MM.1S (cell line): ENCODE results near the gene PIMREG.

ENCODE experiments used
- DNase-seq: peaks from one replicate; pipeline ENCODE4 v3.0.0-alpha.2; 2015
- H2AFZ ChIP-seq: fragments of 300-600 bp; sonication (generic); 2 replicates; pipeline ENCODE4 v1.6.0; 2016; ENCODE audit warnings: antibody characterized with exemption, low read length
- H3F3A ChIP-seq: fragments of 300-600 bp; sonication (generic); 2 replicates; pipeline ENCODE4 v1.6.1; 2016; ENCODE audit warnings: mild to moderate bottlenecking, antibody characterized with exemption, low read length, moderate library complexity, mixed read lengths; ENCODE audit not compliant: insufficient read depth
- H3K27ac ChIP-seq: fragments of 300-600 bp; sonication (generic); 2 replicates; pipeline ENCODE4 v1.5.1; 2016; ENCODE audit warnings: mild to moderate bottlenecking, low read length
- H3K27me3 ChIP-seq: fragments of 300-600 bp; sonication (generic); replicated peaks from 2 replicates; pipeline ENCODE4 v1.6.0; 2016; ENCODE audit warnings: low read length; ENCODE audit not compliant: insufficient read depth
- H3K36me3 ChIP-seq: fragments of 300-600 bp; sonication (generic); replicated peaks from 2 replicates; pipeline ENCODE4 v1.6.1; 2016; ENCODE audit warnings: mild to moderate bottlenecking, low read length, mixed read lengths; ENCODE audit not compliant: insufficient read depth
- H3K4me1 ChIP-seq: fragments of 300-600 bp; sonication (generic); 2 replicates; pipeline ENCODE4 v1.6.1; 2016; ENCODE audit warnings: low read length, mixed read lengths
- H3K4me2 ChIP-seq: fragments of 300-600 bp; sonication (generic); 2 replicates; pipeline ENCODE4 v1.6.0; 2016; ENCODE audit warnings: low read depth, low read length
- H3K4me3 ChIP-seq: fragments of 300-600 bp; sonication (generic); 2 replicates; pipeline ENCODE4 v1.5.1; 2016; ENCODE audit warnings: low read length, mixed read lengths
- H3K79me2 ChIP-seq: fragments of 300-600 bp; sonication (generic); 2 replicates; pipeline ENCODE4 v1.6.1; 2016; ENCODE audit warnings: mixed run types, low read length, mixed read lengths
- H3K9ac ChIP-seq: fragments of 300-600 bp; sonication (generic); 2 replicates; pipeline ENCODE4 v1.6.1; 2016; ENCODE audit warnings: low read length, mixed read lengths
- H3K9me2 ChIP-seq: fragments of 300-600 bp; sonication (generic); replicated peaks from 2 replicates; pipeline ENCODE4 v1.6.1; 2016; ENCODE audit warnings: mild to moderate bottlenecking, low read length, mixed read lengths; ENCODE audit not compliant: insufficient read depth
- H3K9me3 ChIP-seq: fragments of 300-600 bp; sonication (generic); replicated peaks from 2 replicates; pipeline ENCODE4 v1.6.1; 2016; ENCODE audit warnings: mild to moderate bottlenecking, low read length, mixed read lengths; ENCODE audit not compliant: insufficient read depth
- H4K20me1 ChIP-seq: fragments of 300-600 bp; sonication (generic); 2 replicates; pipeline ENCODE4 v1.6.1; 2016; ENCODE audit warnings: mild to moderate bottlenecking, low read length, moderate library complexity, mixed read lengths; ENCODE audit not compliant: insufficient read depth
- CTCF ChIP-seq: fragments of 300-600 bp; sonication (generic); IDR thresholded peaks from 2 replicates; pipeline ENCODE4 v1.5.1; 2016; ENCODE audit warnings: antibody characterized with exemption, low read length, mixed read lengths
- EZH2 ChIP-seq: fragments of 300-600 bp; sonication (generic); optimal IDR thresholded peaks from 2 replicates; pipeline ENCODE3; 2017; ENCODE audit warnings: low read depth, mild to moderate bottlenecking, antibody characterized with exemption, low read length, mixed read lengths
- EZH2phosphoT487 ChIP-seq: fragments of 300-600 bp; sonication (generic); IDR thresholded peaks from 2 replicates; pipeline ENCODE4 v1.6.1; 2018; ENCODE audit warnings: antibody characterized with exemption, low read length

PIMREG gene

GRCh38 chr17:6423931-6424330 lies 20.3 kb upstream of the PIMREG start:
- peaks cover 34% of the 10 kb centered on the region for H3K27me3 ChIP-seq
- H3K9me2 ChIP-seq: no peaks in the 10 kb centered on the region
- peaks cover 21% of the 10 kb centered on the region for H3K4me1 ChIP-seq
- H4K20me1 ChIP-seq: no peaks in the 10 kb centered on the region
- H3K9me3 ChIP-seq: no peaks in the 10 kb centered on the region
- H3K36me3 ChIP-seq: no peaks in the 10 kb centered on the region
- H3K9ac ChIP-seq: no peak overlapping the region
- no peak for DNase-seq
- no peak for TF ChIP-seq CTCF
- no peak for TF ChIP-seq EZH2phosphoT487
- no peak for TF ChIP-seq EZH2
- no peak overlapping the region for H2AFZ ChIP-seq
- peaks cover 7% of the 10 kb centered on the region for H3F3A ChIP-seq
- no peak overlapping the region for H3K27ac ChIP-seq
- H3K4me3 ChIP-seq: no peak overlapping the region
- H3K79me2 ChIP-seq: no peaks in the 10 kb centered on the region
- no peak overlapping the region for H3K4me2 ChIP-seq

GRCh38 chr17:6425407-6425806 lies 18.8 kb upstream of the PIMREG start:
- Histone ChIP-seq H3K9ac (no peak overlapping the region), H3K4me3 (no peak overlapping the region), H3K36me3 (no peaks in the 10 kb centered on the region), H2AFZ (no peak overlapping the region), H3K9me3 (no peaks in the 10 kb centered on the region), H3K4me1 (peaks cover 17% of the 10 kb centered on the region), H3K4me2 (no peak overlapping the region), H3K9me2 (no peaks in the 10 kb centered on the region), H3K27me3 (peaks cover 47% of the 10 kb centered on the region), H3K79me2 (no peaks in the 10 kb centered on the region), H3K27ac (no peak overlapping the region), H4K20me1 (no peaks in the 10 kb centered on the region), H3F3A (peaks cover 7% of the 10 kb centered on the region)
- no peak for DNase-seq
- TF ChIP-seq EZH2phosphoT487 (no peak), EZH2 (no peak), CTCF (no peak)

DNA sequence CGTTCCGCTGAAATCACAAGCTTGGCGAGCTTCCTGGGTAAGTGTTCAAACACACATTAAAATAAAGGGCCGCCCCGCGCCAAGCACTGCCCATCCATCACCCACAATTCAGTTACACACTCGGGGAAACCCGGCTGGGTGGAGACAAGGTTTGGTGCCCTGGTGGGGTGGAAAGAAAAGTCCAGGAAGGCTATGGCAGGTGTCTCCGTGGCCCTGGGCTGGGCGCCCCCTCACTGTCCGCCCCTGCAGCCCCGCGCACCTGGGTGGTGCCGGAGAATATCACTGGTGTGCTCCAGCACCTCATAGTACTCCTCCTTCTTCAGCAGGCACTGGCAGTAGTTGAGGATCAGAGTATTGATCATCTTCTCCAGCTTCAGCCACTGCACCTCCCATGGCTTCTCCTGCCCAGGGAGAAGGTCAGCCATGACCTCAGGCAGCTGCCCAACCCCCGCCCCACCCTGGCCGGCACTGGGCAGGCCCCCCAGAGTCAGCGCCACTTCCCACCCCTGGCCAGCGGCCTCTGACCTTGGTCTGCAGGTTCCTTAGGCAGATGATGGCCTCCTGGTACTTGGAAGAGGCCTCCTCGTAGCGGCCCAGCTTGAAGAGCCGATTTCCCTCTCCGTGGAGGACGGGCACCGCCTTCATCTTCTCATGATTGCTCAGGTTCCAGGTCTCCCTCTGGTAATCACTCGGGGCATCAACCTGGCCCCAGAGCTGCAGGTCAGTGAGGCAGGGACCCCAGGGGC lies 17.7 kb upstream of the PIMREG start:
- no peaks in the 10 kb centered on the region for H3K36me3 ChIP-seq
- no peaks in the 10 kb centered on the region for H3K9me3 ChIP-seq
- no peak overlapping the region for H3K27ac ChIP-seq
- no peak overlapping the region for H2AFZ ChIP-seq
- peaks cover 17% of the 10 kb centered on the region for H3K4me1 ChIP-seq
- 0 out of 2 replicates have a peak overlapping the region, but pooled peaks have one; percentile 19 for H3K4me3 ChIP-seq
- peaks cover 7% of the 10 kb centered on the region for H3F3A ChIP-seq
- TF ChIP-seq EZH2: no peak
- no peak for TF ChIP-seq CTCF
- TF ChIP-seq EZH2phosphoT487: no peak
- H4K20me1 ChIP-seq: no peaks in the 10 kb centered on the region
- no peak overlapping the region for H3K9ac ChIP-seq
- no peaks in the 10 kb centered on the region for H3K79me2 ChIP-seq
- DNase-seq: no peak
- H3K9me2 ChIP-seq: no peaks in the 10 kb centered on the region
- peaks cover 57% of the 10 kb centered on the region for H3K27me3 ChIP-seq
- peak overlapping the region; percentile 48 for H3K4me2 ChIP-seq
